ENCODE results near the gene MRPL41.

DNA sequence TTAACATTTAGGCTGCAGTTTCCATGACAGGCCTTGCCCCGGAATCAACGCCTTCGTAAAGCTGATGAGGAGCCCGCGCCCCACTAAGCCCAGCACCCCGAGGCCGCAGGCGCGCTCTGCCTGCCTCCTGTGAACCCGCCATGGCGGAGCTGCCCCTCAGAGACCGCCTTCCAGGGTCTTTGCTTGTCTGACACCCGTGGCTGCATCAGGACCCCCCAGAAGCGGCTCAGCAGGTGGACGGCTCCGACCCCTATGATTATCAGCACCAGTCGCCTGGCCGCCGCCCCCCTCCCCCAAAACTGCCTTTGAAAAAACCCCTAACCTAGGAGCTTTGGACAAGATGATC is 27.6 kb downstream of the MRPL41 start:
- no peak for TF ChIP-seq EZH2 (IDR thresholded peaks at IDR 0.05; ENCODE audit: insufficient read depth, poor library complexity, severe bottlenecking)
- TF ChIP-seq EZH2phosphoT487 (IDR thresholded peaks at IDR 0.05; ENCODE audit: insufficient read depth, low read depth), result no peak

Data from GM23248 (cell line).